Activated naive CD8-positive, alpha-beta T cell (primary cell): ENCODE measurements around the gene GNA14.
A peak's percentile ranks its signal among the peaks of the same experiment; 100 is the strongest.
"Not testable (repeated sequence)": the region's sequence is repeated elsewhere in the genome, so short reads cannot be mapped to it uniquely, and the experiment has no call there.

Experiments used
- H3K27ac Mint-ChIP-seq: one replicate; pipeline ENCODE4 v1.8.0; 2021; ENCODE audit warnings: mixed read lengths
- H3K27me3 Mint-ChIP-seq: one replicate; pipeline ENCODE4 v1.8.0; 2021; ENCODE audit warnings: mixed read lengths
- H3K36me3 Mint-ChIP-seq: one replicate; pipeline ENCODE4 v1.8.0; 2021; ENCODE audit warnings: mixed read lengths
- H3K4me1 Mint-ChIP-seq: one replicate; pipeline ENCODE4 v1.8.0; 2021; ENCODE audit warnings: low read depth, mixed read lengths
- H3K4me3 Mint-ChIP-seq: one replicate; pipeline ENCODE4 v1.8.0; 2021; ENCODE audit warnings: mild to moderate bottlenecking, mixed read lengths
- H3K9me3 Mint-ChIP-seq: one replicate; pipeline ENCODE4 v1.8.0; 2021; ENCODE audit warnings: low read depth, mixed read lengths

Gene GNA14

DNA sequence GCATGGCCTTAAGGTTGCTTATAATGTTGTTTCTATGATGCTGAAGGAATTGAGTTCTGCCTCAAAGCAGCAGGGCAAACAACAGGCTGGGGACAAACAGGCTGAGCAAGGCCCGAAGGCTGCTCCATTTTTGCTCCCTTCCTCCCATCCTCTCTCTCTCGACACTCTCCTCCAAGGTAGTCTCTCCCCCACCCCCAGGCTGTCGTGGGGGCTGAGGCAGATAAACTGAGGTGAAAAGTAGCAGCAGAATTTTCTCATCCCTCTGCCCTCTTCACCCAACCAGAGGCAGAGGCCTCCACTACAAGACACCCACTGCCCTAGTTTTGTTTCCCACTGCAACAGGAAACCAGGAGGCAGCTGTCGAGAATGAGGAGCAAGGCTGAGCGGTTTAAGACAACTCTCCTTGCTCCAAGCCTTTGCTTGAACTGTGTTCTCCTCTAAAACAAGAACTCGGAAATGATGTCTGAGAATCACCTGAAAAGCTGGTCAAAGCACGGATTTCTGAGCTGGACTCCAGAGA is 13.5 kb upstream of the GNA14 start:
- H3K27me3 Mint-ChIP-seq, result peaks cover under 1% of the 10 kb centered on the region
- H3K9me3 Mint-ChIP-seq, result no peaks in the 10 kb centered on the region
- no peak overlapping the region for H3K4me3 Mint-ChIP-seq
- no peaks in the 10 kb centered on the region for H3K36me3 Mint-ChIP-seq
- H3K4me1 Mint-ChIP-seq, result no peaks in the 10 kb centered on the region
- H3K27ac Mint-ChIP-seq, result no peak overlapping the region

DNA sequence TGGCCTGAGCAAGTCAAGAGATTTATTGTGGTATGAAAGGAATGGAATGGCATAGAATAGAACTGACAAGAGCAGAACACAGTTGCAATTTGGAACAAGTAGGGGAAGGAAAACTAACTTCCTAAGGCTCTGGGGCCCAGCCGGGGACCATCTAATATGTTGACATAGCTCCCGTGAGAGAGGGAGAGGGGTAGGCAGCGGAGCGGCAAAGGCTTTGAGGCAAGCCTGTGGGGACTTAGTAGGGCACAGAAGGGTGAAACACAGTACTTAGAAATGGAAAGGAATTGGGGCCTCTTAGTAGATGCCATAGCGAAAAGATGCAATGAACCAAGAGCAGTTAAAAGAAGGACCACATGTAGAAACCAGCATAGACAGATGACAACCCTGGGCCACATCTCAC is 11.8 kb upstream of the GNA14 start:
- Mint-ChIP-seq H3K4me1 (no peaks in the 10 kb centered on the region), H3K27ac (no peak overlapping the region), H3K4me3 (no peak overlapping the region), H3K27me3 (peaks cover 8% of the 10 kb centered on the region), H3K9me3 (no peaks in the 10 kb centered on the region), H3K36me3 (no peaks in the 10 kb centered on the region)

DNA sequence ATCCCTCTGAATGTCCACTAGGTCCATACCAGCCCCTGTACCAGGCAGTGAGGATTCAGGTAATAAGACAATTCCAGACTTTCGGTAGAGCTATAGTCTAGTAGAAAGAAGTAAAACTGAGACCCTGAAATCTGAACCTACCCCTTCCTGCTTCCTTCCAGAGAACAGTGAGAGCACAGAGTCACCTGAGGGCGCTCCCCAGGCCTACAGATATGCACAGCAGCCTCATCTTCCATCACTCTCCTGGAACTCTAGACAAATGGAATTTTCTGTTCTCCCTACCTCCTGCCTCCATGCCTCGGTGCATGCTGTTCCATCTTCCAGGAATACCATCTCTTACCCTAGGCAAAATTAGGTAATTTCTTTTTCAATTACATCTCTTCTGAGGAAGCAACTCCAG is 3.1 kb upstream of the GNA14 start:
- peaks cover 16% of the 10 kb centered on the region for H3K27me3 Mint-ChIP-seq
- H3K36me3 Mint-ChIP-seq, result no peaks in the 10 kb centered on the region
- H3K9me3 Mint-ChIP-seq, result no peaks in the 10 kb centered on the region

DNA sequence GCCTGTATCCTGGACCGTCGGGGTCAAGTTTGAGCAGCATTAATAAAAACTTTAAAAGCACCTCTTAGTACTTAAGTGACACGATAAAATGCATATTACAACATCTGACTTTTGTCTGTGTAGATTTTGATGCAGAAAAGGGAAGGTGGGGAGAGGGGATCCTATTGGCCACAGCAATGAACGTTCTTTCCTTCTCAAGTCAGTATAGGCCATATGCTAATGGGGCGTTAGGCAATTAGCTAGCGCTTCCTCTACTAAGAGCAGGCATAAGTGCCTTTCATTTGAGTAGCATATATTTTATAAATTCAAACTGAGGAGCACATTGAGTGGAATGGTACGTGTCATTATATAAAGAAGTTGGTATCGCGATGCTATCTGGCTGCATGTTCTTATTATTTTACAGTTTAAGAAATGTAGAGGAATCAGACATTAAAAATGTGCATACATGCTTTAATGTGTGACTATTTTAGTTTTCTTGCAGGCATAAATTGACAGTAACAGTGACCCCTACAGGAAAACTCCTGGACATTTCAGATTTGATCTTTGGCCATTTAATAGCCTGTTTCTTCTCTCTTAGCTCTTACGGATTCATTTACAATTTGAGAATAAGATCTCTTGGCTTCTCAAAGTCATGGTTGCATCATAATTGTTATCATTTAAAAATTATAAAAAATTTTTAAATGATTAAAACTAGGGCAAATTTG is 1.1 kb upstream of the GNA14 start:
- no peak overlapping the region for H3K27ac Mint-ChIP-seq
- no peaks in the 10 kb centered on the region for H3K36me3 Mint-ChIP-seq
- peaks cover 22% of the 10 kb centered on the region for H3K27me3 Mint-ChIP-seq
- H3K9me3 Mint-ChIP-seq, result no peaks in the 10 kb centered on the region
- peak overlapping the region; percentile 35 for H3K4me3 Mint-ChIP-seq
- peaks cover 12% of the 10 kb centered on the region for H3K4me1 Mint-ChIP-seq

More for the DNA sequence above, 3.1 kb upstream of the GNA14 start:
- no peak overlapping the region for H3K4me3 Mint-ChIP-seq
- no peak overlapping the region for H3K27ac Mint-ChIP-seq
- peaks cover 12% of the 10 kb centered on the region for H3K4me1 Mint-ChIP-seq

DNA sequence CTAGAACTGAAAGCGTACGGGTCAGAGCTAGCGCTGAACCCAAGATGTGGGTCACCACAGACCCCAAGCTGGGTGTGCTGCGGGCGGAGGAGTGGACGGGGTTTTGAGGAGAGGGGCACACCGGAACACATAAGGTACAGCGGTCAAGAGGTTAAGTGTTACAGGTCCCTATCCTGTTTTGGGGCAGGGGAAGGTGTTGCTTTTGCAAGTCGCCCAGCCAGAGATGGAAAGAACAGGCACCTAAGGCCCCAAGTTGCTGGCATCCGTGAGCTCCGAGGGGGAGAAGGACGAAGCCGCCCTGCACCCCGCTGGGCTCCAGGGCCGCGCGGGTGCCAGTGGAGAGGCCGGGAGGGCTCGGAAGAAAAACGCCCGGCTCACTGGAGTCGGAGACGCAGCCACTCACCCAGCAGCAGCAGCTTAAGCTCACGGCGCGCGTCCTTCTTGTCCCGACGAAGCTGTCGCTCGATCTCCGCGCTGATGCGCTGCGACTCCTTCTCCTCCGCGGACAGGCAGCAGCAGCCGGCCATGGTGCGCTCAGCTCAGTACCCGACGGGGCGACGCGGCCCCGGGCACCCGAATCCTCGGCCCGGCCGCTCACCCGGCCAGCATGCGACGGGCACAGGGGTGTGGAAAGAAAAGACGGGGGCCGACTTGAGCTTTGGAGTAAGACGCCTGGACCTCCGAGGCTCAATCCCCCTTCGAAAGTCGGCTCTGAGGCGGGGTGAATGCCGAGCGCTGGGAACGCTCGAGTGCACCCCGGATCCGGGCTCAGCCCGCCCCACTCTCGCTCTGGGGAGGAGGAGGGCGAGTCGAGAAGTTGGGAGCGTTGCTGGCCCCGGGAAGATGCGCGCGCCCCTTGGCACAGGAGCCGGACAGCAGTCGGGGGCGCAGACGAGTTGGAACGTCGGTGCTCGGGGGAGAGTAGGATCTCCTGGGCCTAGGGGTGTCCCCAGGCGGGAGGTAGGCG is 572 bp downstream of the GNA14 start:
- Mint-ChIP-seq H3K4me1 (peaks cover 12% of the 10 kb centered on the region), H3K4me3 (peak overlapping the region; percentile 71), H3K36me3 (no peaks in the 10 kb centered on the region), H3K27ac (no peak overlapping the region), H3K9me3 (no peaks in the 10 kb centered on the region), H3K27me3 (peaks cover 22% of the 10 kb centered on the region)

DNA sequence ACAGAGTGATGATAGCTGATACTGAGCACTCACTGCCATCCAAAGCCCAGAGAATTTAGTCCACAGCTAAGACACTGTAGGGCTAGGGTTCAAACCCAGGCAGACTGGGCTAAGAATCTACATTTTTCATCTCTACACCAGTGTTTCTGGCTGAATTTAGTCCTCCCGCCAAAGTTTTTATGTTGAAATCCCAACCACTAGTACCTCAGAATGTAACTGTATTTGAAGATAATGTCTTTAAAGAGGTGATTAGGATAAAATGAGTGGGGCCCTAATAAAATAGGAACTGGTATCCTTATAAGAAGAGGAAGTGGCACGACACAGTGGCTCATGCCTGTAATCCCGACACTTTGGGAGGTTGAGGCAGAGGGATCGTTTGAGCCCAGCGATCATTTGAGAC is 4.3 kb downstream of the GNA14 start:
- no peak overlapping the region for H3K27ac Mint-ChIP-seq
- H3K4me1 Mint-ChIP-seq, result peaks cover 11% of the 10 kb centered on the region
- no peaks in the 10 kb centered on the region for H3K36me3 Mint-ChIP-seq
- no peaks in the 10 kb centered on the region for H3K9me3 Mint-ChIP-seq
- H3K4me3 Mint-ChIP-seq, result no peak overlapping the region
- H3K27me3 Mint-ChIP-seq, result peaks cover 24% of the 10 kb centered on the region

DNA sequence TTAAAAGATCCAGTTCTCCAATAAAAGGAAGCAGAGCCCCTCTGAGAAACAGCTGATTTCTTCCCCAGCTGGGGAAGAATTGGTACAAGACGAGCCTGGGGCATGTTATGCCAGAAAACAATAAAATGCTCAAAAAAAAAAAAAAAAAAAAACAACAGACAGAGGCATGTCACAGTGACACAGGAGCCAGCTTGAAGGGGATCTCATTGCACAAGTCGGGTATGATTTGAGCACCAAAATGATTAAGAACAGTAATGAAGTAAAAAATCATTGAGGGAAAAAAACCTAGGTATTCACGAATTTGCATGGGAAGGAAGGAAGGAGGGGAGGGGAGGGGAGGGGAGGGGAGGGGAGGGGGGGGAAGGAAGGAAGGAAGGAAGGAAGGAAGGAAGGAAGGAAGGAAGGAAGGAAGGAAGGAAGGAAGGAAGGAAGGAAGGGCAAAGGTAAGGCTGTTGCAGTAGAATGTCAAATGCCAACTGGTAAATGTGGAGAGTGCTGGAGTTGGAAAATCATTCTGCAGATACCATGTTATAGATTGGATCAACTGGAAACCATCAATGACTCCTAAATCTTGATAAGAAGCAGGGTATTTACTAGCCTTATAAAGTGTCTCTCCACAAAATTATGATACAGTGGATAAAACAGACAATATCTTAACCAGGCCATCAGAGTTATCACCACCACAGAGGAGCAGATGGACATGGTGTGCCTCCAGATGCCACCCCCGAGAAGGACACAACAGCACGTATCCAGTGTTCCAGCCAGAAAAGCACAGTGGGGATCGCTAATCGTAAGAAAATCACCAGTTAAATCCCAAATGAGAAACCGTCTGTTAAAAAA is 7.2 kb downstream of the GNA14 start:
- Mint-ChIP-seq H3K4me3 (no peak overlapping the region), H3K9me3 (no peaks in the 10 kb centered on the region), H3K27me3 (peaks cover 19% of the 10 kb centered on the region), H3K4me1 (no peaks in the 10 kb centered on the region), H3K36me3 (no peaks in the 10 kb centered on the region), H3K27ac (no peak overlapping the region)

DNA sequence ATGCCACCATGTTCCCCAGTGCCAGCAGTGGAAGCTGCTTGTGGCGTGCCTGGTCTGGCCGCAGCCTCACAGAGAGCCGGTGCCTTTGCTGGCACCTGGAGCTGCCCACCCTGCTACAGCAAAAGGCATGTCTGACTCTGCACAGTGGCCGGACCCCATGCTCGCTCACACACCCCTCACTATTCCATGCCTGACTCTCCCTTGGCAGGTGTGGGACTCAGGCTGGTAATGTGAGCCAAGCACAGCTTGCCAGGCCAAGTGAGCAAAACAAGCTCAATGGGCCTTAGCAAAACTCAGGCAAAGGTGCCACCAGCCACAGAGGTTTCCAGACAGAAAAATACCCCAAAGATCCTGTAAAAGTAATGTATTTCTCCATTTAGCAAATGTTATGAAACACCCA is 15.5 kb downstream of the GNA14 start:
- Mint-ChIP-seq H3K36me3 (no peaks in the 10 kb centered on the region), H3K4me3 (no peak overlapping the region), H3K27me3 (no peaks in the 10 kb centered on the region)

DNA sequence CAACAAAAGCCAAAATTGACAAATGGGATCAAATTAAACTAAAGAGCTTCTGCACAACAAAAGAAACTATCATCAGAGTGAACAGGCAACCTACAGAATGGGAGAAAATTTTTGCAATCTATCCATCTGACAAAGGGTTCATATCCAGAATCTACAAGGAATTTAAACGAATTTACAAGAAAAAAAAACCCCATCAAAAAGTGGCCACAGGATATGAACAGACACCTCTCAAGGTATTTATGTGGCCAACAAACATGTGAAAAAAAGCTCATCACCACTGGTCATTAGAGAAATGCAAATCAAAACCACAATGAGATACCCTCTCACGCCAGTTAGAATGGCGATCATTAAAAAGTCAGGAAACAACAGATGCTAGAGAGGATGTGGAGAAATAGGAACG is 19.3 kb downstream of the GNA14 start:
- not testable (repeated sequence) for H3K27me3 Mint-ChIP-seq, H3K27ac Mint-ChIP-seq, H3K4me1 Mint-ChIP-seq, H3K36me3 Mint-ChIP-seq, H3K9me3 Mint-ChIP-seq, H3K4me3 Mint-ChIP-seq

More for the DNA sequence above, 15.5 kb downstream of the GNA14 start:
- Mint-ChIP-seq H3K9me3 (no peaks in the 10 kb centered on the region), H3K4me1 (no peaks in the 10 kb centered on the region), H3K27ac (no peak overlapping the region)

DNA sequence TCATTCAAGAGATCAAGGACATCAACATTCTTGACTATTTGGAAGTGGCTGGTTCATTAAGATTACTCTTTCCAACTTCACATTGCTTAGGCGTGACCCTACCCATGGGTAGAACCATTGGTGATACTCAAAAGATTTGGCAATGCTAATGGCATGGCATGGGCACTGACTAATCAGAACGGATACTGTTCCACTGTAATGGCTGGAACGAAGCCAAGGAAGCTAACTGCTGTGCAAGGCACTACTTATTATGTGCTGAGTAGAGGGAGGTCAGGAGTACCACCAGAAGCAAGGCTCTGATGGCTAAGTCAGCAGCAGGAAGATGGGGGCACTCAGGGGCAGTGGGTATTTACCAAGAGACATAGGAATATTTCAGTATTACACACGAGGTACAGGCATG is 31.9 kb downstream of the GNA14 start:
- no peaks in the 10 kb centered on the region for H3K9me3 Mint-ChIP-seq
- H3K4me1 Mint-ChIP-seq, result no peaks in the 10 kb centered on the region
- no peaks in the 10 kb centered on the region for H3K27me3 Mint-ChIP-seq
- no peak overlapping the region for H3K27ac Mint-ChIP-seq
- H3K4me3 Mint-ChIP-seq, result no peak overlapping the region
- no peaks in the 10 kb centered on the region for H3K36me3 Mint-ChIP-seq

DNA sequence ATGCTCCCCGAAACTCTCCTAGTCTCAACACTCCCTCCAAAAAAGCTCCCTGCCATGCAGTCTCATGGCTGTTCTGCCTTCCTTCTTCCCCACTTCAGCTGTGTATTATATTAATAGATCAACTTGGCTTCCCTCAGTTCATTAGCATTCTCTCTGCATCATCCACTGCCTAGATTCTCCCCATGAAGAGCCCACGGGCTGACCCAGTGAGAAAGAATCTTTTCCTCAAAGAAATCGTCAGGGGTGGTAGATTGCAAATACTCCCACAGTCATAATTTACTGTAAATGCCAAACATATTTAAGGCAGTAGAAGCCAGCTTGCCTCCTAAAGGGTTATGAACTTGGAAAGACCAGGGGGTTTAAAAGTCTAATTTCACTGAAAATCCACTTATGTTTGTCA is 33.5 kb downstream of the GNA14 start:
- no peaks in the 10 kb centered on the region for H3K4me1 Mint-ChIP-seq
- no peak overlapping the region for H3K27ac Mint-ChIP-seq
- no peak overlapping the region for H3K4me3 Mint-ChIP-seq
- peaks cover 3% of the 10 kb centered on the region for H3K27me3 Mint-ChIP-seq
- no peaks in the 10 kb centered on the region for H3K36me3 Mint-ChIP-seq
- no peaks in the 10 kb centered on the region for H3K9me3 Mint-ChIP-seq

DNA sequence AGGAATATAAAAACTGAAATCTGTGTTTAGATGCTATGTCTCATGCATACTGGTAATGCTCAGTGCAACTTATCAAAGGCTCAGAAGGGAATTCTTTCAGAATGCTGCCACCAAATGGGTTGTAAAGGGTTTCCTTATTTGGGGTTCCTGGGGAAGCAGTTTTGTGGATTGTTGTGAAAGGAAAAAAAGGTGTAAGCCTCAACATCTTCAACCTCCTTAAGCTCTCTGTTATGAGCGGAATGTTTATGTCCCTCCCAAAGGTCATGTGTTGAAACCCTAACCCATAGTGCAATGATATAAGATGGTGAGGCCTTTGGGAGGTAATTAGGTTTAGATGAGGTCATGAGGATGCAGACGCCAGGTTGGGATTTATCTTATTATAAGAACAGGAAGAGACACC is 41.6 kb downstream of the GNA14 start:
- Mint-ChIP-seq H3K9me3 (no peaks in the 10 kb centered on the region), H3K27ac (no peak overlapping the region)

DNA sequence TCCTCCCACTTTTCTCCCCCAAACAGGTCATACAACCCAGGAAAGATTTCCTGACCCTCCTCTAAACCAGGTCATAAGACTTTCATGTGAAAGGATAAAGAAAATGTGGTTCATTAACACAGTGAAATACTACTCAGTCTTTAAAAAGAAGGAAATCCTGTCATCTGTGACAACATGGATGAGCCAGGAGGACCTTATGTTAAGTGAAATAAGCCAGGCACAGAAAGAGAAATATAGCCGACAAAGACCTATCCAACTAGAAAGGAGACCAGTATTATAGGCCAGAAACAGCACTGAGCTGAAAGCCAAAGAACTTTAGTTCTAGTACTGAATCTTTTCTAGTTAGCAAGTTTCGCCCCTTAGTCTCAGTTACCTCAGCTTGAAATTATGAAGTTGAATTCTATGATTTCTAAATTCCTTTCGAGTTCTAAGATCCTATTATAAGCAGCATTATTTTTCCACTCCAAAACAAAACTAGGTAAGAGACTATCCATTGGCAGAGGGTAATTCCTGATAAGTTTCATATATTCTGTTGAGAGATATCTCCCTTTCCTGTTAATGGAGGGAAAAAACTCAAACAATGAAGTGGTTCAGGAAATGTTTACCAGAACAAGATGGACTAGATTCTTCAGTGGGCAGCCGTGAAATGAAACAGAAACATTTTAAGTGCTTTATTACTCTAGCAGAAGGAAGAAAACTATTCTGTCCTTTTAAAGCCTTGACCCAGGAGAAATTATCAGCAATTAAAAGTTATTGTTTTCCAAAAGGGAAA is 42.5 kb downstream of the GNA14 start:
- Mint-ChIP-seq H3K4me3 (no peak overlapping the region), H3K27me3 (peaks cover 3% of the 10 kb centered on the region), H3K9me3 (no peaks in the 10 kb centered on the region), H3K27ac (no peak overlapping the region), H3K4me1 (no peaks in the 10 kb centered on the region), H3K36me3 (peaks cover 4% of the 10 kb centered on the region)

More for the DNA sequence above, 41.6 kb downstream of the GNA14 start:
- Mint-ChIP-seq H3K4me3 (no peak overlapping the region), H3K27me3 (peaks cover 4% of the 10 kb centered on the region), H3K36me3 (peaks cover 4% of the 10 kb centered on the region), H3K4me1 (no peaks in the 10 kb centered on the region)

DNA sequence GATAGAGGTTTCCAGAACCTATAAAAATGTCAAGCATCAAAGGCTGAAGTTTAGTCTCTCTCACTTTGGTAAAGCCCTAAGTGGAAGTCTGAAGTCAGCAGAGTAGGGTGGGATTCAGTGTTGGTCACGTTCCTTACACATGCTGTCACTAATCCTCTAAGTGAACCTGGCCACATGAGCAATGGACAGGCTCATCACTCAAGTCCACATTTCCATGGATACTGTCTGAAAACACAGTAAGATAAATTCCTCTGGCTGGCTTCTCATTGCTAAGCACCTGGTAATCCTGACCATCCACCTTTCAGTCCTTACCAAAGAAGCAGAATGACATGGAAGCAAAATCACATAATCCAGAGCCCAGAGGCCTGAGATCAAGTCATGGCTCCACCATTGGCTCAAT is 43.8 kb downstream of the GNA14 start:
- H3K27ac Mint-ChIP-seq, result no peak overlapping the region
- H3K4me3 Mint-ChIP-seq, result no peak overlapping the region
- no peaks in the 10 kb centered on the region for H3K4me1 Mint-ChIP-seq
- peaks cover 4% of the 10 kb centered on the region for H3K36me3 Mint-ChIP-seq
- H3K9me3 Mint-ChIP-seq, result no peaks in the 10 kb centered on the region
- H3K27me3 Mint-ChIP-seq, result no peaks in the 10 kb centered on the region
